Keratinocyte (primary cell): ENCODE measurements around the gene DYNLT1.
"Not testable (repeated sequence)": the region's sequence is repeated elsewhere in the genome, so short reads cannot be mapped to it uniquely, and the experiment has no call there.

ENCODE experiments used
- CTCF ChIP-seq, 3 experiments: IDR thresholded peaks in 1 of 3; conservative IDR thresholded peaks in 1 of 3; optimal IDR thresholded peaks in 1 of 3; 2 replicates in 2 of 3; 3 replicates in 1 of 3; pipeline versions ENCODE3 to v1.5.1; 2011; ENCODE audit warnings: low read length in 3 of 3, mild to moderate bottlenecking in 3 of 3, moderate library complexity in 2 of 3, control low read depth in 1 of 3, inconsistent platforms in 1 of 3; ENCODE audit not compliant: insufficient read depth in 2 of 3; ENCODE audit errors: extremely low read depth in 1 of 3
- EZH2 ChIP-seq: IDR thresholded peaks from one replicate; pipeline ENCODE4 v1.6.1; 2012; ENCODE audit warnings: inconsistent platforms, mild to moderate bottlenecking, low read length, moderate library complexity

GRCh38 chr6:158672119-158672518, 27.6 kb upstream of the DYNLT1 start:
- not testable (repeated sequence) for TF ChIP-seq CTCF (optimal IDR thresholded peaks at IDR 0.05 in 1 of 3, IDR thresholded peaks at IDR 0.05 in 1 of 3, conservative IDR thresholded peaks at IDR 0.05 in 1 of 3; ENCODE audit: extremely low read depth in 1 of 3, insufficient read depth in 2 of 3, low read length in 3 of 3); EZH2
